ENCODE data around the gene ANTKMT. TPM values are rescaled to one million over a fixed set of nuclear protein-coding genes. Genes with fewer than 3 reads are reported as not detected.

Gene ANTKMT
- total RNA-seq, 1 donor from 2014 or later = 35.0 TPM

DNA sequence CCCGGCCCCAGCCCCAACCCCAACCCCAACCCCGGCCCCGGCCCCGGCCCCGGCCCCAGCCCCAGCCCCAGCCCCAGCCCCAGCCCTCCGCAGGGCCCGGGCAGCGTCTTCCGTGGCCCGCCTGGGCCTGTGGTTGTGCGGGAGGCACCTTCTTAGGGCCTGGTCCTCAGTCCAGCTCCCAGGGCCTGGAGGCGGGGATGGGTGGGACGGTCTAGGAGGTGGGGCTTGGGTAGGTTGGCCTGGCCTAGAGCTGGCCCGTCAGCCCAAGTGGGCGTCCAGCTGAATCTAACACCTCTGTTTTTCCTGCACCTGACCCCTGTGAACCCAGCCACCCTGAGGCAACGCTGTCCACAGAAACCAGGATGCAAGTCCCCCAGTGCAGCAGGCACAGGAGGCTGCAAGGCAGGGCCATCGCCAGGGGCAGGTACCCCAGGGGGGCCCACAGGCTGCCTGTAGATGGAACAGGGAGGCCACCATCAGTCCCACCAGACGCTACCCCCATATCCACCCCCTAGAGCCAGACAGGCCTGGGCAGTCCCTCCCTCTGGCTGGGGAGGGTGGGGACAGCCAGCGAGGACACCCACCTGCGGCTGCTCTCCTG, 48.3 kb downstream of the ANTKMT start:
- H3K36me3 ChIP-seq (ENCODE audit: control insufficient read depth, insufficient read depth, low read length) = no peaks in the 10 kb centered on the region
- no peak for DNase-seq (ENCODE audit: low read depth)
- H3K4me3 ChIP-seq (ENCODE audit: low read depth, low read length) = no peak overlapping the region
- no peaks in the 10 kb centered on the region for H3K27me3 ChIP-seq (ENCODE audit: control insufficient read depth, insufficient read depth, low read length)
- TF ChIP-seq CTCF (IDR thresholded peaks at IDR 0.05; ENCODE audit: insufficient read depth, low read length, severe bottlenecking) = no peak
- no peak for FAIRE-seq

- no peak for TF ChIP-seq CTCF (IDR thresholded peaks at IDR 0.05; ENCODE audit: insufficient read depth, low read length, severe bottlenecking)
- H3K36me3 ChIP-seq (ENCODE audit: control insufficient read depth, insufficient read depth, low read length) = no peaks in the 10 kb centered on the region
- no peak for FAIRE-seq
- no peak for DNase-seq (ENCODE audit: low read depth)
- H3K27me3 ChIP-seq (ENCODE audit: control insufficient read depth, insufficient read depth, low read length) = no peaks in the 10 kb centered on the region
- no peak overlapping the region for H3K4me3 ChIP-seq (ENCODE audit: low read depth, low read length)
Observed at GRCh38 chr16:769934-770333, 49.0 kb downstream of the ANTKMT start.

- DNase-seq (ENCODE audit: low read depth) (no peak), FAIRE-seq (no peak)
- TF ChIP-seq CTCF (IDR thresholded peaks at IDR 0.05; ENCODE audit: insufficient read depth, low read length, severe bottlenecking) = no peak
- no peaks in the 10 kb centered on the region for H3K36me3 ChIP-seq (ENCODE audit: control insufficient read depth, insufficient read depth, low read length)
- no peaks in the 10 kb centered on the region for H3K27me3 ChIP-seq (ENCODE audit: control insufficient read depth, insufficient read depth, low read length)
- H3K4me3 ChIP-seq (ENCODE audit: low read depth, low read length) = no peak overlapping the region
Observed at GRCh38 chr16:770411-770810, 49.5 kb downstream of the ANTKMT start.

Other genes with a start within 250 kb of the ANTKMT start
- gene CAPN15, start 193.4 kb upstream of the ANTKMT start, total RNA-seq = 27.1 and 31.9 TPM in 2 replicates
- gene PRR35, start 160.8 kb upstream of the ANTKMT start, total RNA-seq = not detected in 2 replicates
- gene NHLRC4, start 154.1 kb upstream of the ANTKMT start, total RNA-seq = under 0.01 TPM in 2 replicates
- gene PIGQ, start 151.2 kb upstream of the ANTKMT start, total RNA-seq = 17.2 and 17.9 TPM in 2 replicates
- gene RAB40C, start 131.1 kb upstream of the ANTKMT start, total RNA-seq = 10.8 and 16.8 TPM in 2 replicates
- gene WFIKKN1, start 90.2 kb upstream of the ANTKMT start, total RNA-seq = 0.13 TPM in 1 of 2 replicates, not detected in the other
- gene METTL26, start 84.8 kb upstream of the ANTKMT start, total RNA-seq = 50.8 and 55.3 TPM in 2 replicates
- gene MCRIP2, start 79.3 kb upstream of the ANTKMT start, total RNA-seq = 30.2 and 45.0 TPM in 2 replicates
- gene WDR90, start 71.8 kb upstream of the ANTKMT start, total RNA-seq = 4.2 and 7.2 TPM in 2 replicates
- gene RHOT2, start 53.0 kb upstream of the ANTKMT start, total RNA-seq = 44.5 and 52.4 TPM in 2 replicates
- gene RHBDL1, start 45.5 kb upstream of the ANTKMT start, total RNA-seq = 9.2 and 14.0 TPM in 2 replicates
- 159 and 204 TPM in 2 replicates for gene STUB1, start 40.7 kb upstream of the ANTKMT start, total RNA-seq
- gene JMJD8, start 36.8 kb upstream of the ANTKMT start, total RNA-seq = 15.9 and 16.8 TPM in 2 replicates
- 3.4 and 4.0 TPM in 2 replicates for gene WDR24, start 30.7 kb upstream of the ANTKMT start, total RNA-seq
- gene FBXL16, start 15.3 kb upstream of the ANTKMT start, total RNA-seq = 0.53 and 0.64 TPM in 2 replicates
- 63.7 and 143 TPM in 2 replicates for gene METRN, start 6.0 kb upstream of the ANTKMT start, total RNA-seq
- 0.90 and 1.6 TPM in 2 replicates for gene CCDC78, start 5.3 kb downstream of the ANTKMT start, total RNA-seq
- gene HAGHL, start 6.0 kb downstream of the ANTKMT start, total RNA-seq = 25.2 and 33.2 TPM in 2 replicates
- gene CIAO3, start 19.9 kb downstream of the ANTKMT start, total RNA-seq = 33.2 and 43.1 TPM in 2 replicates
- gene MSLN, start 39.6 kb downstream of the ANTKMT start, total RNA-seq = 2.6 and 4.5 TPM in 2 replicates
- gene RPUSD1, start 67.2 kb downstream of the ANTKMT start, total RNA-seq = 20.9 and 27.4 TPM in 2 replicates
- gene CHTF18, start 67.5 kb downstream of the ANTKMT start, total RNA-seq = 1.6 and 2.8 TPM in 2 replicates
- not detected in 2 replicates for gene GNG13, start 79.6 kb downstream of the ANTKMT start, total RNA-seq
- gene LMF1, start 249.8 kb downstream of the ANTKMT start, total RNA-seq = 2.1 and 2.6 TPM in 2 replicates